Endothelial cell of umbilical vein (primary cell): ENCODE results near the gene SLC38A10. TPM values are rescaled to one million over a fixed set of nuclear protein-coding genes. Genes with fewer than 3 reads are reported as not detected.

Source experiments
- BruUV-seq: library from RNA; stranded (reverse); fragments of 400-500 nt; replicated peaks from 2 replicates; lab custom pipeline; 2021; lab: Mats Ljungman, UMichigan
- CTCF ChIA-PET: fragments of 300-600, 350-600 bp; sonication (Branson Sonifier 250); formaldehyde crosslinking; loops from one replicate; lab custom pipeline; 2021; ENCODE audit warnings: antibody characterized with exemption, inconsistent platforms; lab: Charles Lee
- POLR2A ChIA-PET: fragments of 300-600, 350-600 bp; sonication (Branson Sonifier 250); formaldehyde crosslinking; loops from one replicate; lab custom pipeline; 2021; ENCODE audit warnings: antibody characterized with exemption, inconsistent platforms; lab: Charles Lee
- DNase-seq: peaks from one replicate; pipeline ENCODE4 v3.0.0-alpha.2; 2011; ENCODE audit warnings: low read depth, low spot score
- FAIRE-seq: peaks from 2 replicates; lab custom pipeline; 2011; peaks lifted over from hg19 to GRCh38; lab: Jason Lieb, UNC
- H2AFZ ChIP-seq: 2 replicates; pipeline ENCODE4 v1.6.0; 2012; ENCODE audit warnings: low read depth, low read length, control low read depth, inconsistent platforms
- H3K27ac ChIP-seq: 2 replicates; pipeline ENCODE4 v1.5.1; 2011; ENCODE audit warnings: low read depth, mild to moderate bottlenecking, control low read depth, low read length, moderate library complexity; ENCODE audit not compliant: insufficient read depth
- H3K27me3 ChIP-seq, 2 experiments: 2 replicates each; pipeline versions ENCODE4 v1.6.0 to v1.6.1; 2011; ENCODE audit warnings: low read length in 2 of 2, mixed read lengths in 1 of 2; ENCODE audit not compliant: control insufficient read depth in 2 of 2, insufficient read depth in 2 of 2
- H3K36me3 ChIP-seq, 2 experiments: 2 replicates in 1 of 2; 3 replicates in 1 of 2; pipeline ENCODE4 v1.5.1; 2011; ENCODE audit warnings: low read length in 2 of 2, mild to moderate bottlenecking in 1 of 2, moderate library complexity in 1 of 2; ENCODE audit not compliant: control insufficient read depth in 2 of 2, insufficient read depth in 2 of 2; ENCODE audit errors: extremely low read depth in 1 of 2
- H3K4me1 ChIP-seq: 3 replicates; pipeline ENCODE4 v1.5.1; 2011; ENCODE audit warnings: mild to moderate bottlenecking, low read length; ENCODE audit not compliant: control insufficient read depth, insufficient read depth; ENCODE audit errors: extremely low read depth
- H3K4me2 ChIP-seq: 2 replicates; pipeline ENCODE4 v1.6.1; 2011; ENCODE audit warnings: low read length, control low read depth, mixed read lengths; ENCODE audit not compliant: insufficient read depth
- H3K4me3 ChIP-seq, 3 experiments: fragments of 200-600 bp in 1 of 3; sonication (generic), shearing (Covaris generic) in 1 of 3; replicated peaks in 1 of 3; 2 replicates each; pipeline ENCODE4 v1.5.1; 2011 to 2016; ENCODE audit warnings: control low read depth in 3 of 3, low read length in 3 of 3, mild to moderate bottlenecking in 2 of 3, inconsistent platforms in 1 of 3, low read depth in 1 of 3, moderate library complexity in 1 of 3; ENCODE audit not compliant: insufficient read depth in 1 of 3
- H3K79me2 ChIP-seq: 2 replicates; pipeline ENCODE4 v1.6.0; 2012; ENCODE audit warnings: low read length, inconsistent platforms; ENCODE audit not compliant: control insufficient read depth, insufficient read depth
- H3K9ac ChIP-seq: replicated peaks from 2 replicates; pipeline ENCODE3; 2011; ENCODE audit warnings: low read length, control low read depth; ENCODE audit not compliant: insufficient read depth; ENCODE audit errors: extremely low read depth
- H3K9me1 ChIP-seq: replicated peaks from 3 replicates; pipeline ENCODE4 v1.6.0; 2011; ENCODE audit warnings: mild to moderate bottlenecking, low read length; ENCODE audit not compliant: control insufficient read depth, insufficient read depth; ENCODE audit errors: extremely low read depth
- H3K9me3 ChIP-seq: replicated peaks from 2 replicates; pipeline ENCODE4 v1.5.1; 2012; ENCODE audit warnings: low read length, inconsistent platforms; ENCODE audit not compliant: control insufficient read depth, insufficient read depth
- H4K20me1 ChIP-seq: replicated peaks from 2 replicates; pipeline ENCODE3; 2011; ENCODE audit warnings: mild to moderate bottlenecking, low read length; ENCODE audit not compliant: control insufficient read depth, insufficient read depth; ENCODE audit errors: extremely low read depth
- CTCF ChIP-seq, 2 donors: IDR thresholded peaks; 1 replicate in 1 of 2; 2 replicates in 1 of 2; pipeline ENCODE4 v1.5.1; 2011; ENCODE audit warnings: low read length in 2 of 2, mild to moderate bottlenecking in 2 of 2, moderate library complexity in 2 of 2, control low read depth in 1 of 2, inconsistent platforms in 1 of 2, low read depth in 1 of 2; ENCODE audit not compliant: insufficient read depth in 1 of 2; ENCODE audit errors: extremely low read depth in 1 of 2
- EZH2 ChIP-seq: IDR thresholded peaks from 2 replicates; pipeline ENCODE4 v1.6.1; 2012; ENCODE audit warnings: borderline replicate concordance, low read depth, mild to moderate bottlenecking, moderate library complexity, low read length, inconsistent platforms; ENCODE audit not compliant: severe bottlenecking
- FOS ChIP-seq: IDR thresholded peaks from 2 replicates; pipeline ENCODE4 v1.6.1; 2011; ENCODE audit warnings: mild to moderate bottlenecking, low read length, moderate library complexity, borderline replicate concordance; ENCODE audit not compliant: insufficient read depth
- GATA2 ChIP-seq: IDR thresholded peaks from 2 replicates; pipeline ENCODE4 v1.7.0; 2011; ENCODE audit warnings: low read depth, mild to moderate bottlenecking, moderate library complexity, mixed read lengths, low read length; ENCODE audit not compliant: insufficient read length, insufficient read depth
- JUN ChIP-seq: IDR thresholded peaks from 2 replicates; pipeline ENCODE4 v1.6.1; 2011; ENCODE audit warnings: borderline replicate concordance, low read depth; ENCODE audit not compliant: insufficient read length, insufficient read depth
- MAX ChIP-seq: IDR thresholded peaks from 2 replicates; pipeline ENCODE4 v1.6.1; 2011; ENCODE audit not compliant: insufficient read depth, insufficient read length
- MYC ChIP-seq: IDR thresholded peaks from one replicate; pipeline ENCODE4 v1.6.1; 2011; ENCODE audit warnings: mild to moderate bottlenecking, low read depth, low read length
- POLR2A ChIP-seq: IDR thresholded peaks from 2 replicates; pipeline ENCODE4 v1.6.1; 2012; ENCODE audit warnings: low read depth, mild to moderate bottlenecking, control low read depth, low read length
- POLR2AphosphoS5 ChIP-seq: IDR thresholded peaks from 2 replicates; pipeline ENCODE4 v1.6.1; 2012; ENCODE audit warnings: low read depth, mild to moderate bottlenecking, control low read depth, low read length, moderate library complexity; ENCODE audit not compliant: insufficient read depth
- dilution Hi-C: fragments of 300-500 bp; cut with MboI; formaldehyde crosslinking; loops from one replicate; pipeline ENCODE4 v1.15.0; 2019; ENCODE audit warnings: low sequenced_read_pairs; ENCODE audit not compliant: extremely low pct_ligation_motif_present
- intact Hi-C: fragments of 100-400 bp; cut with micrococcal nuclease; formaldehyde crosslinking; loops from one replicate; pipeline ENCODE4 v1.10.0; 2022
- polyA plus RNA-seq, 4 experiments: library from polyadenylated mRNA; depleted of rRNA in 3 of 4; stranded (reverse) in 3 of 4; unstranded in 1 of 4; fragments of >200 nt; gene quantifications; 2 replicates each; pipeline versions ENCODE4 v1.2.1 to v1.2.3, GENCODE V29; 2011 to 2012; ENCODE audit warnings: missing spikeins in 1 of 4
- total RNA-seq: library from RNA; stranded (reverse); gene quantifications from 2 replicates; pipeline ENCODE4 v1.2.3, GENCODE V29; 2021

The SLC38A10 gene
- total and polyA plus RNA-seq, 2 donors (not counting 3 experiments of a cell fraction or from before 2014, with no cell fraction given), result 72.7 to 113 TPM

GRCh38 chr17:81280571-81280970, 14.5 kb downstream of the SLC38A10 start:
- ChIA-PET POLR2A (no interaction called here), CTCF (interaction anchor here (1.6 kb wide), 1 partner anchor 11 kb away, joined by 4 read pairs; no protein-coding TSS in a partner anchor)
- FAIRE-seq (no peak), DNase-seq (no peak)
- dilution Hi-C loops, result no loop called here
- Histone ChIP-seq H3K9me3 (no peaks in the 10 kb centered on the region), H3K4me2 (no peak overlapping the region), H3K36me3 (peaks cover 9 to 43% of the 10 kb centered on the region in 2 experiments), H3K79me2 (peaks cover 6% of the 10 kb centered on the region), H3K9ac (no peak overlapping the region), H3K4me1 (peaks cover 9% of the 10 kb centered on the region), H3K4me3 (no peak overlapping the region), H2AFZ (no peak overlapping the region), H3K27ac (no peak overlapping the region), H3K27me3 (no peaks in the 10 kb centered on the region), H3K9me1 (no peaks in the 10 kb centered on the region), H4K20me1 (no peaks in the 10 kb centered on the region)
- BruUV-seq, result no TSS peak
- TF ChIP-seq MYC, result no peak
- no peak for TF ChIP-seq POLR2AphosphoS5
- TF ChIP-seq CTCF (IDR thresholded peaks at IDR 0.05; ENCODE audit: extremely low read depth in 1 of 2, insufficient read depth in 1 of 2, low read depth in 1 of 2, low read length in 2 of 2), result no peak
- TF ChIP-seq FOS, result no peak
- no peak for TF ChIP-seq JUN
- TF ChIP-seq MAX, result no peak
- TF ChIP-seq POLR2A, result no peak
- no peak for TF ChIP-seq GATA2
- no peak for TF ChIP-seq EZH2
- intact Hi-C loops, result no loop called here
